Coronary artery (tissue), 2 donors: ENCODE measurements around the gene EFS.

Experiments used
- DNase-seq: peaks from one replicate; pipeline ENCODE4 v3.0.0-alpha.2; 2017; ENCODE audit warnings: low spot score
- H3K27ac ChIP-seq, 2 donors: fragments of 200-600 bp; sonication (generic); one replicate each; pipeline ENCODE4 v1.5.1; 2016 to 2019
- H3K4me3 ChIP-seq: fragments of 200-600 bp; sonication (generic); 2 replicates; pipeline ENCODE4 v1.5.1; 2016; ENCODE audit warnings: mild to moderate bottlenecking, moderate library complexity
- CTCF ChIP-seq: fragments of 200-600 bp; sonication (generic); IDR thresholded peaks from one replicate; pipeline ENCODE4 v1.5.1; 2019; ENCODE audit warnings: antibody characterized with exemption

EFS gene

DNA sequence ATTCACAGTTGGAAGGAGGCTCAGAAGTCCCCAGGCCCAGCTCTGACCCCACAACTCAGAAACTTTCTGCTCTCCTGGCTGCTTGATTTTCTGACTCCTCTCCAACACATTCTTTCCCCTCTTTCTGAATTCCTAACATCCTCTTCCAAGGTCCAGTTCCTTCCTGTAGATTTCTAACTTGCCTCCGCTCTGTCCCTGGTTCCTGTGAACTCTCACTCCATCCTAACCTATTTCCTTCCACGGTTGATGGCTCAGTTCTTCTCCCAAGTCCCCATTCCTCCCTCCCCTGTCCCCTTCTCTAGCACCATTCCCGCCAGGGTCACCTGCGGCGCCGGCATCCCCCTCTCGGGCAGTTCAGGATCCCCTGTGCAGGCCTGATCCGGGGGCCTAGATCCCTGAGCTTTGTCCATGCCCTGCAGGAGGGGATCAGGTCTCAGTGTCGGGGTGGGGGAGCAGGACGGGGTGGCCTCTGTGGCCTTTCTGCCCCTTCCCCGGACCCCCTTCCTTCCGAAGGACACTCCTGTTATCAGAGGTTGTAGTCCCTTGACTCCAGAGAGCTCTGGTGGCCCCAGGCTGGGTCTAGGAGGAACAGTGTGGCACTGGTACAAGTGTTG lies 6.3 kb downstream of the EFS start:
- TF ChIP-seq CTCF, result no peak
- Histone ChIP-seq H3K27ac (peak overlapping the region in 1 of 2 donors; percentile 73), H3K4me3 (no peak overlapping the region)
- DNase-seq, result peak; percentile 66

DNA sequence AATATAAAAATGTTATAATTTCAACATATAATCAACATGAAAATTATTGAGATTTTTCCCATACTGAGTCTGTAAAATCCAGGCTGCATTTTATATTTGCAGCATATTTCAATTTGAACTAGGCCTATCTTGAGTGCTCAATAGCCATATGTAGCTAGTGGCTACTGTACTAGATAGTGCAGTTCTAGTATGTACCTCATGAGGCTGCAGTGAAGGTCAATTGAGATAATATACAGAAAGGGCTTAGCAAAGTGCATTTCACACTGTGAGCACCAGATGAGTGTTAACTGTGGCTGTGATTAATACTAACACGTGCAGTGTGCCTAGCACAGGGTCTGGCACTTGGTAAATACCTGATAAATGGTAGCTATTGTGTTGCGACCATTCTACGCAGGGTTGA lies 6.9 kb downstream of the EFS start:
- TF ChIP-seq CTCF, result no peak
- no peak overlapping the region for H3K4me3 ChIP-seq
- H3K27ac ChIP-seq, result no peak overlapping the region
- DNase-seq, result peak; percentile 19

DNA sequence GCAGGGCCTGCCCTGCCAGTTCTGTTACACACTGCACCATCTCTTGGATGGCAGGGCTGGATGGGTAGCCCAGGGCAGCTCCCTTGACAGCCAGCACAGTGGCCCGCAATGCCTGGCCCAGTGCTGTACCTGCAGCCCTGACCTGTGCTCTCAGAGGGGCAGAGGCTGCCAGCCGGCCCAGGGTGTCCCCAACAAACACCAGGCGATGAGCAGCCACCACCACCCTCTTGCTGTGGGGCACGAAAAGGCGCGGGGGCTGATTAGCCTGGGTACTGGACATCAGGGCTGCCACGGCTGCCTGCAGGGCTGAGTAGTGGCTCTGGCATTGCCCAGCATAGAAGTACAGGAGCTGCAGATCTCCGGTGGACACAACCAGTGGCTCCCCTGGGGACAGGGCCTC lies 7.7 kb downstream of the EFS start:
- H3K4me3 ChIP-seq, result no peak overlapping the region
- peak; percentile 63 for DNase-seq
- no peak overlapping the region for H3K27ac ChIP-seq
- no peak for TF ChIP-seq CTCF

DNA sequence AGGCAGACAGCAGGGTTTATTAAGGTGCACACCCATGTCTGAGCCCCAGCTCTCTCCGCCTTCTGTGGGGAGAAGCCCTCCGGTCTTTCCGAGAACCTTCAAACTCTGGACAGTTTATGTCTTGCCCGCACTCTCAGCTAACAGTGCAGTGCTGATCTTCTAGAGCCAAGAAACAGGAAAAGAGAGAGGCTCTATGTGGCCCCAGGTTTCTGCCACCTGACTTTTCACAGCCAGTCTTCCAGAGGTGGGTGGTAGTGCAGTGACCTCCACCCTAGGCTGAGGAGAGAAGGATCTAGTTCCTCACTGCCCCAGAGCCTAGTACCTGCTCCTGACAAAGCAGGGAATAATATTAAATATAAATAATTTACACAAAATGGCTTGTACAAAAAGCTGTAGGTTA lies 8.3 kb downstream of the EFS start:
- no peak overlapping the region for H3K4me3 ChIP-seq
- no peak for DNase-seq
- TF ChIP-seq CTCF, result no peak
- no peak overlapping the region for H3K27ac ChIP-seq

DNA sequence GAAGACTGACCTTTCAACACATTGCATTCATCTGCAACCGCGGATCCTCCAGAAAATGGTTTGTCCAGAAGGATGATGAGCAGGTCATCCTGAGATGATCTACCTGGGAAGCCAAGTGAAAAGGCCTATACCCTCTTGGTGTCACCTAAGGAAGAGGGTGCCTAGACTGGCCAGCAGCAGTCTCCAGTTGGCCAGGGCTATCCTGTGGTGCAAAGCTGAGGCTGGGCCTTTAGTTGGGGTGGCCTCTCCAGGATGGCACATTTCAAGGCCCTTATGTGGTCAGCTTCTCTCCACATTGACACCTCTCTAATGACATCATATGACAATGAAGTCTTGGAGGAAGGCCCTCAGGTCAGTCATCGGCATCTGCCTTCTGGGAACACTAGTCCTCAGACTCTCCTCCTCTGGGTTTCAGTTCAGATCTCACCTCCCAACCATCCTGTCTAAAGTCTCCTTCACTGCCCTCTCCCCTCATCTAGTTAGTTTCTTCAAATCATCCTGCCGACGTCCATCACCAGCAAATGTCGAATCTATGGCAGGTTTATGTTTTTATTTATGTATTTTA lies 9.0 kb downstream of the EFS start:
- no peak overlapping the region for H3K27ac ChIP-seq
- H3K4me3 ChIP-seq, result no peak overlapping the region
- no peak for TF ChIP-seq CTCF
- peak; percentile 11 for DNase-seq

DNA sequence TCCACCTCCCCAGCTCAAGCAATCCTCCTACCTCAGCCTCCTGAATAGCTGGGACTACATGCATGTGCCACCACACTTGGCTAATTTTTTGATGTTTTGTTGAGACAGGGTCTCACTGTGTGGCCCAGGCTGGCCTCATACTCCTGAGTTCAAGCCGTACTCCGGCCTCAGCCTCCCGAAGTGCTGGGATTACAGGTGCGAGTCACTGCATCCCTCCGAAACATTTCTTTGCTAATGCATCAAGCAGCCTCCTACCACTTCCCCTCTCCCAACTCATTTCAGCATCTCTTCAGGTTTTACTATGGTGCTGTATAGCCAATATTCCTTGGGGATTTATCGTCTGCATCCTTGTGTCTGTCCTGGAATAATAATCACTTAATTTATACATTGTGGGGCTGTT lies 10.0 kb downstream of the EFS start:
- DNase-seq, result no peak
- no peak overlapping the region for H3K4me3 ChIP-seq
- no peak overlapping the region for H3K27ac ChIP-seq
- TF ChIP-seq CTCF, result no peak

DNA sequence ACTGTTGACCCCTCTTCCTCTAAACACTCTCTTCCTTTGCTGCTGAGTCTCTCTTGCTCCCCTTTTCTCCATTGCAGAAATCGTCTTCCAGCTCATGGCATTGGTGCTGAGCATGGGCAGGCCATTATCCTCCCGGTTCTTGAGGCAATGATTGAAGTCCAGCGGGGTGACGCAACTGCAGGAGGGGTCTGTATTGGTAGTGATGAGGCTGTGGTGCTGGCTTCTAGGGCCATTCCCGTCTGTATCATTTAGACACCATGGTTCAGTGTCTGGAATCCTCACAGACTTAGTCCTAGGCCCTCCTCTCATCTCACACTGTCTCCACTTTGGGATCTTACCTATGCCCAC lies 11.6 kb downstream of the EFS start:
- no peak for DNase-seq
- Histone ChIP-seq H3K27ac (peak overlapping the region in 1 of 2 donors; percentile 84), H3K4me3 (no peak overlapping the region)
- no peak for TF ChIP-seq CTCF
